SK-N-SH (cell line): ENCODE results near the gene GPHB5. TPM values are rescaled to one million over a fixed set of nuclear protein-coding genes. Genes with fewer than 3 reads are reported as not detected.

Experiments used
- CTCF ChIA-PET: fragments of 300-600, 350-600 bp; formaldehyde crosslinking; extraction: SDS; loops from one replicate; lab custom pipeline; 2021; lab: Yijun Ruan, JAX
- POLR2A ChIA-PET: fragments of 350-600 bp; sonication (Branson Sonifier 250); formaldehyde crosslinking; extraction: SDS; loops from one replicate; lab custom pipeline; 2020; ENCODE audit warnings: antibody characterized with exemption, inconsistent platforms; lab: Yijun Ruan, JAX
- DNase-seq: peaks from one replicate; pipeline ENCODE4 v3.0.0; 2012
- H2AFZ ChIP-seq: fragments of 200-600 bp; sonication (generic); 2 replicates; pipeline ENCODE4 v1.8.1; 2016; ENCODE audit warnings: antibody characterized with exemption, mild to moderate bottlenecking, low read depth
- H3F3A ChIP-seq: fragments of 200-600 bp; sonication (generic); replicated peaks from 2 replicates; pipeline ENCODE3; 2016; ENCODE audit warnings: antibody characterized with exemption, mild to moderate bottlenecking; ENCODE audit not compliant: insufficient read depth
- H3K27ac ChIP-seq, 2 experiments: fragments of 200-500 bp in 1 of 2; fragments of 200-600 bp in 1 of 2; sonication (Bioruptor generic) in 1 of 2; sonication (generic), shearing (Covaris generic) in 1 of 2; 2 replicates each; pipeline versions ENCODE4 v1.5.1 to v1.6.1; 2014 to 2016; ENCODE audit warnings: low read depth in 2 of 2, inconsistent platforms in 1 of 2, low read length in 1 of 2, mild to moderate bottlenecking in 1 of 2, mixed read lengths in 1 of 2
- H3K27me3 ChIP-seq: fragments of 200-600 bp; sonication (generic), shearing (Covaris generic); 2 replicates; pipeline ENCODE4 v1.6.1; 2016; ENCODE audit warnings: mixed run types; ENCODE audit not compliant: insufficient read depth
- H3K36me3 ChIP-seq, 2 experiments: fragments of 200-500 bp in 1 of 2; fragments of 200-600 bp in 1 of 2; sonication (Bioruptor generic) in 1 of 2; sonication (generic) in 1 of 2; replicated peaks in 1 of 2; 2 replicates each; pipeline versions ENCODE3 to v1.5.1; 2014 to 2016; ENCODE audit warnings: low read length in 1 of 2, mild to moderate bottlenecking in 1 of 2; ENCODE audit not compliant: insufficient read depth in 2 of 2, control insufficient read depth in 1 of 2
- H3K4me1 ChIP-seq, 2 experiments: fragments of 200-500 bp in 1 of 2; fragments of 200-600 bp in 1 of 2; sonication (Bioruptor generic) in 1 of 2; sonication (generic), shearing (Covaris generic) in 1 of 2; 2 replicates each; pipeline versions ENCODE4 v1.5.1 to v1.6.1; 2014 to 2016; ENCODE audit warnings: low read depth in 1 of 2, low read length in 1 of 2, mixed run types in 1 of 2; ENCODE audit not compliant: insufficient read depth in 2 of 2, control insufficient read depth in 1 of 2
- H3K4me2 ChIP-seq: fragments of 200-600 bp; sonication (generic), shearing (Covaris generic); 2 replicates; pipeline ENCODE4 v1.6.1; 2017; ENCODE audit warnings: mixed run types
- H3K4me3 ChIP-seq, 2 experiments: fragments of 200-500 bp in 1 of 2; fragments of 200-600 bp in 1 of 2; sonication (Bioruptor generic) in 1 of 2; sonication (generic), shearing (Covaris generic) in 1 of 2; 2 replicates each; pipeline versions ENCODE4 v1.5.1 to v1.8.1; 2014 to 2016; ENCODE audit warnings: low read depth in 2 of 2, inconsistent platforms in 1 of 2, low read length in 1 of 2, mild to moderate bottlenecking in 1 of 2, mixed read lengths in 1 of 2, moderate library complexity in 1 of 2
- H3K79me2 ChIP-seq: fragments of 200-600 bp; sonication (generic); 2 replicates; pipeline ENCODE4 v1.8.1; 2017; ENCODE audit warnings: mild to moderate bottlenecking; ENCODE audit not compliant: insufficient read depth
- H3K9ac ChIP-seq: fragments of 200-600 bp; sonication (generic); 2 replicates; pipeline ENCODE4 v1.6.1; 2017; ENCODE audit warnings: mixed run types
- H3K9me2 ChIP-seq: fragments of 200-600 bp; sonication (generic); 2 replicates; pipeline ENCODE4 v1.6.1; 2017; ENCODE audit warnings: mixed run types
- H3K9me3 ChIP-seq: fragments of 200-600 bp; sonication (generic); 2 replicates; pipeline ENCODE4 v1.6.1; 2017; ENCODE audit warnings: mixed run types, mild to moderate bottlenecking, moderate library complexity
- H4K20me1 ChIP-seq: fragments of 200-600 bp; sonication (generic); 2 replicates; pipeline ENCODE4 v1.6.1; 2017; ENCODE audit warnings: mild to moderate bottlenecking, mixed run types; ENCODE audit not compliant: insufficient read depth
- CHD2 ChIP-seq: fragments of 150-350 bp; IDR thresholded peaks from 2 replicates; pipeline ENCODE4 v1.6.1; 2018; ENCODE audit warnings: low read length; ENCODE audit not compliant: partially characterized antibody
- ELF1 ChIP-seq: IDR thresholded peaks from 2 replicates; pipeline ENCODE4 v1.4.0; 2012
- EZH2phosphoT487 ChIP-seq: fragments of 200-600 bp; sonication (generic); IDR thresholded peaks from 2 replicates; pipeline ENCODE4 v1.6.1; 2017; ENCODE audit warnings: low read depth, mixed run types, mild to moderate bottlenecking, antibody characterized with exemption, moderate library complexity, borderline replicate concordance
- GABPA ChIP-seq: IDR thresholded peaks from 2 replicates; pipeline ENCODE4 v1.4.0; 2012; ENCODE audit warnings: low read depth, mild to moderate bottlenecking
- RFX5 ChIP-seq: IDR thresholded peaks from 2 replicates; pipeline ENCODE4 v1.6.1; 2012; ENCODE audit warnings: mild to moderate bottlenecking, improper control_type of control experiment, low read length
- RXRA ChIP-seq: IDR thresholded peaks from 2 replicates; pipeline ENCODE4 v1.4.0; 2012; ENCODE audit warnings: low read depth, mild to moderate bottlenecking, borderline replicate concordance
- TAF1 ChIP-seq: IDR thresholded peaks from 2 replicates; pipeline ENCODE4 v1.6.1; 2012; ENCODE audit warnings: low read depth, mild to moderate bottlenecking, low read length, moderate library complexity, borderline replicate concordance
- WGBS: methylation state at CpG from one replicate; pipeline ENCODE4 v1.1.6; 2017; ENCODE audit warnings: low lambda C conversion rate; 5-methylcytosine and 5-hydroxymethylcytosine counted together
- polyA plus RNA-seq, 3 experiments: library from polyadenylated mRNA; depleted of rRNA; stranded (reverse); fragments of >200 nt; gene quantifications; 2 replicates each; pipeline ENCODE4 v1.2.3, GENCODE V29; 2012
- TF ChIP-seq, protein P1 (sequence below): fragments of 150-350 bp; IDR thresholded peaks from 2 replicates; pipeline ENCODE4 v1.6.1; 2017; ENCODE audit warnings: antibody characterized with exemption, low read length, low read depth, borderline replicate concordance
- TF ChIP-seq, protein P2 (sequence below): IDR thresholded peaks from 2 replicates; pipeline ENCODE4 v1.4.0; 2012; ENCODE audit warnings: low read depth, borderline replicate concordance
- TF ChIP-seq, protein P3 (sequence below): IDR thresholded peaks from 2 replicates; pipeline ENCODE4 v1.6.1; 2012; ENCODE audit warnings: mild to moderate bottlenecking, low read depth, low read length, moderate library complexity

The GPHB5 gene
- polyA plus RNA-seq, 1 of the 3 experiments (the other 2 are of a cell fraction) = not detected

DNA sequence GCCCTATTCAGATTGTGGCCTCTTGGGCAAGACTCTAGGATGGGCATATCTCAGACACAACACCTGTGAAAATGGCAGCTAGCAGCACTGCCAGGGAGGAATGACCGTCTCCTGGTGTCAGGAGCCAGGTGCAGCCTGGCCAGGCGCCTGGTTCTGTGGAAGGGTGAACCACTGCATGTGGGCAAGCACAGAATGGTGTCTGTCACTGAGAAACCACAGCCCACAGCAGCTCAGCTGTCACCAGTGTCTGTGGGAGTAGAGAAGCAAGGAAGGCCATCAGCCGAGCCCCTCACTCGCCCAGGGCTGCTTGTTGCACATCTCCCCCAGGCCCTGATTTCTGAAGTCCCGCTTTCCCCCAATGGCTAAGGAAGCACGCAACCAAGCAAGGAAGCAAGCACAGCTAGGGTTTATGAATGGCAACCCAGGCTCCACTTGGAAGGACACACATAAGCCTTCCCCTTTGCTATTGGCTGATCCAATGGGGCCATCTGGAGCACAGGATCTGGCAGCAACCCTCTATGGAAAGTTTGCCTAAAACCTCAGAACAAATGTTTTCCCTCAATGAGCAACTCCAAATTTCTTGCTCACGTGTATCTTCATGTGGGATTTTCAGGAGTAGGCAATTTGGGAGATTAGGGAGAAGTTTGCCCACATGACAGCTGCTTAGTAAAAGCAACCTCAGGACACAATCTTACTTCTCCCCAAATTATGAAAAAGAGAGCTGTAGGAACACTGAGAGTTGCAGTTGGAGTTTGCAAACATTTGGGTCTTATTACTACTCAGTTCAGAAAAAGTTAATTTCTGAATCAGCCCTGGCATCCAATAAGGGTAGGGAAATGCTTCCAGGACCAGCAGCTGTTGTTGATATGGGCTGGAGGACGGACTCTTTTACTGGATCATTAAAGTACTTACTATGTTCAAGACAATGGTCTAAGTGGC, 44.7 kb downstream of the GPHB5 start:
- Histone ChIP-seq H3K9me3 (no peaks in the 10 kb centered on the region), H4K20me1 (no peaks in the 10 kb centered on the region), H3K79me2 (no peaks in the 10 kb centered on the region), H2AFZ (no peak overlapping the region), H3F3A (no peaks in the 10 kb centered on the region), H3K4me3 (no peak overlapping the region), H3K27me3 (no peaks in the 10 kb centered on the region), H3K4me1 (peaks cover 0 to 3% of the 10 kb centered on the region in 2 experiments; a peak in 1 of 4 replicates), H3K9ac (no peak overlapping the region), H3K4me2 (no peak overlapping the region), H3K27ac (no peak overlapping the region), H3K9me2 (no peaks in the 10 kb centered on the region), H3K36me3 (no peaks in the 10 kb centered on the region)
- ChIA-PET CTCF (interaction anchor here (0.7 to 8.1 kb wide), 3 partner anchors 11 to 1111 kb away, joined by 3 to 54 read pairs (median 3); no protein-coding TSS in a partner anchor), POLR2A (no interaction called here)
- TF ChIP-seq GABPA (no peak), RXRA (no peak), TAF1 (no peak), EZH2phosphoT487 (no peak), ELF1 (no peak), RFX5 (no peak), CHD2 (no peak)
- TF ChIP-seq, protein P1, sequence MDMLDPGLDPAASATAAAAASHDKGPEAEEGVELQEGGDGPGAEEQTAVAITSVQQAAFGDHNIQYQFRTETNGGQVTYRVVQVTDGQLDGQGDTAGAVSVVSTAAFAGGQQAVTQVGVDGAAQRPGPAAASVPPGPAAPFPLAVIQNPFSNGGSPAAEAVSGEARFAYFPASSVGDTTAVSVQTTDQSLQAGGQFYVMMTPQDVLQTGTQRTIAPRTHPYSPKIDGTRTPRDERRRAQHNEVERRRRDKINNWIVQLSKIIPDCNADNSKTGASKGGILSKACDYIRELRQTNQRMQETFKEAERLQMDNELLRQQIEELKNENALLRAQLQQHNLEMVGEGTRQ = no peak
- TF ChIP-seq, protein P2, sequence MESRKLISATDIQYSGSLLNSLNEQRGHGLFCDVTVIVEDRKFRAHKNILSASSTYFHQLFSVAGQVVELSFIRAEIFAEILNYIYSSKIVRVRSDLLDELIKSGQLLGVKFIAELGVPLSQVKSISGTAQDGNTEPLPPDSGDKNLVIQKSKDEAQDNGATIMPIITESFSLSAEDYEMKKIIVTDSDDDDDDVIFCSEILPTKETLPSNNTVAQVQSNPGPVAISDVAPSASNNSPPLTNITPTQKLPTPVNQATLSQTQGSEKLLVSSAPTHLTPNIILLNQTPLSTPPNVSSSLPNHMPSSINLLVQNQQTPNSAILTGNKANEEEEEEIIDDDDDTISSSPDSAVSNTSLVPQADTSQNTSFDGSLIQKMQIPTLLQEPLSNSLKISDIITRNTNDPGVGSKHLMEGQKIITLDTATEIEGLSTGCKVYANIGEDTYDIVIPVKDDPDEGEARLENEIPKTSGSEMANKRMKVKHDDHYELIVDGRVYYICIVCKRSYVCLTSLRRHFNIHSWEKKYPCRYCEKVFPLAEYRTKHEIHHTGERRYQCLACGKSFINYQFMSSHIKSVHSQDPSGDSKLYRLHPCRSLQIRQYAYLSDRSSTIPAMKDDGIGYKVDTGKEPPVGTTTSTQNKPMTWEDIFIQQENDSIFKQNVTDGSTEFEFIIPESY = no peak
- TF ChIP-seq, protein P3, sequence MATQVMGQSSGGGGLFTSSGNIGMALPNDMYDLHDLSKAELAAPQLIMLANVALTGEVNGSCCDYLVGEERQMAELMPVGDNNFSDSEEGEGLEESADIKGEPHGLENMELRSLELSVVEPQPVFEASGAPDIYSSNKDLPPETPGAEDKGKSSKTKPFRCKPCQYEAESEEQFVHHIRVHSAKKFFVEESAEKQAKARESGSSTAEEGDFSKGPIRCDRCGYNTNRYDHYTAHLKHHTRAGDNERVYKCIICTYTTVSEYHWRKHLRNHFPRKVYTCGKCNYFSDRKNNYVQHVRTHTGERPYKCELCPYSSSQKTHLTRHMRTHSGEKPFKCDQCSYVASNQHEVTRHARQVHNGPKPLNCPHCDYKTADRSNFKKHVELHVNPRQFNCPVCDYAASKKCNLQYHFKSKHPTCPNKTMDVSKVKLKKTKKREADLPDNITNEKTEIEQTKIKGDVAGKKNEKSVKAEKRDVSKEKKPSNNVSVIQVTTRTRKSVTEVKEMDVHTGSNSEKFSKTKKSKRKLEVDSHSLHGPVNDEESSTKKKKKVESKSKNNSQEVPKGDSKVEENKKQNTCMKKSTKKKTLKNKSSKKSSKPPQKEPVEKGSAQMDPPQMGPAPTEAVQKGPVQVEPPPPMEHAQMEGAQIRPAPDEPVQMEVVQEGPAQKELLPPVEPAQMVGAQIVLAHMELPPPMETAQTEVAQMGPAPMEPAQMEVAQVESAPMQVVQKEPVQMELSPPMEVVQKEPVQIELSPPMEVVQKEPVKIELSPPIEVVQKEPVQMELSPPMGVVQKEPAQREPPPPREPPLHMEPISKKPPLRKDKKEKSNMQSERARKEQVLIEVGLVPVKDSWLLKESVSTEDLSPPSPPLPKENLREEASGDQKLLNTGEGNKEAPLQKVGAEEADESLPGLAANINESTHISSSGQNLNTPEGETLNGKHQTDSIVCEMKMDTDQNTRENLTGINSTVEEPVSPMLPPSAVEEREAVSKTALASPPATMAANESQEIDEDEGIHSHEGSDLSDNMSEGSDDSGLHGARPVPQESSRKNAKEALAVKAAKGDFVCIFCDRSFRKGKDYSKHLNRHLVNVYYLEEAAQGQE = no peak
- 49% methylated on average over 8 of the region's 8 CpGs for WGBS
- DNase-seq = no peak
